Measurements from ENCODE around the gene XYLT1.

DNA sequence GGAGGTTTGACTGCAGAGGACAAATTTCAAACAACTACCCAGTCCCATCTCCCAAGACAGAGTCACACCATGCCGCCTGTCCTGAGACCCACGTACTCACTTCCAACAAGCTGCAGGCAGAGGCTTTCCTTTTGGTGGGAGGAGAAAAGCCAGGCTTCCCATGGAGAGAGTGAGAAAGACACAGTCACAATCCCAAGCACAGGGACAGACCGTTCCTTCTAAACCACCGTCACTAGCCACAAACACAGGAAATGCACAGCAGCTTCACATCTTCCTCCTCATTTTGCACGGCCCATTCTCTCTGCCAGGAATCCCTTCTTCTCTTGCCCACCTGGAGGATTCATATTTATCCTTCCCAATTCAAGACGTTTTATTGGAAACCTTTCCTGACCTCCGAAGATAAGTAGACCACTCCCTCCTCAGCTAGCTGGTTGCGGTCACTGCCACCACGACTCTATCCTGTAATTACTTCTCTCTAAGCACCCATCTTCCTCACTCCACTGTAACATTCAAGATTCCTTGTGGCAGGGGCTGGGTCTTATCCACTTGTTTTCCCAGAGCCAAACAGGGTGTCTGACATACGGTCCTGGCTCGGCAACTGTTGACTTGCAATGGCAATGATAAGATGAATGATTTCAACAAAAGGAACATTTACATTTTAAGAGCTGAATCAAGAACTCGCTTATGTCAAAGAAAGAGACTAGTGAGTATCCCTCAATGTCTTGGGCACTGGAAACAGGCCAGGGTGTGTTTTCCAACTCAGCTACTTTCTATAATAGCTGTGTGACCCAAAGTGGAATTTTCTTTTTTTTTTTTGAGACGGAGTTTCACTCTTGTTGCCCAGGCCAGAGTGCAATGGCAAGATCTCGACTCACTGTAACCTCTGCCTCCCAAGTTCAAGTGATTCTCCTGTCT lies 87.6 kb downstream of the XYLT1 start:
- TF ChIP-seq, protein P1, sequence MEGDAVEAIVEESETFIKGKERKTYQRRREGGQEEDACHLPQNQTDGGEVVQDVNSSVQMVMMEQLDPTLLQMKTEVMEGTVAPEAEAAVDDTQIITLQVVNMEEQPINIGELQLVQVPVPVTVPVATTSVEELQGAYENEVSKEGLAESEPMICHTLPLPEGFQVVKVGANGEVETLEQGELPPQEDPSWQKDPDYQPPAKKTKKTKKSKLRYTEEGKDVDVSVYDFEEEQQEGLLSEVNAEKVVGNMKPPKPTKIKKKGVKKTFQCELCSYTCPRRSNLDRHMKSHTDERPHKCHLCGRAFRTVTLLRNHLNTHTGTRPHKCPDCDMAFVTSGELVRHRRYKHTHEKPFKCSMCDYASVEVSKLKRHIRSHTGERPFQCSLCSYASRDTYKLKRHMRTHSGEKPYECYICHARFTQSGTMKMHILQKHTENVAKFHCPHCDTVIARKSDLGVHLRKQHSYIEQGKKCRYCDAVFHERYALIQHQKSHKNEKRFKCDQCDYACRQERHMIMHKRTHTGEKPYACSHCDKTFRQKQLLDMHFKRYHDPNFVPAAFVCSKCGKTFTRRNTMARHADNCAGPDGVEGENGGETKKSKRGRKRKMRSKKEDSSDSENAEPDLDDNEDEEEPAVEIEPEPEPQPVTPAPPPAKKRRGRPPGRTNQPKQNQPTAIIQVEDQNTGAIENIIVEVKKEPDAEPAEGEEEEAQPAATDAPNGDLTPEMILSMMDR (conservative IDR thresholded peaks at IDR 0.05; ENCODE audit: low read depth, low read length), result no peak
- no peak for TF ChIP-seq EZH2 (IDR thresholded peaks at IDR 0.05; ENCODE audit: low read length, unreplicated experiment)
